B cell (primary cell): ENCODE data around the gene HHAT. TPM values are rescaled to one million over a fixed set of nuclear protein-coding genes. Genes with fewer than 3 reads are reported as not detected.

ENCODE experiments used
- ATAC-seq: fragments of 200-7000 bp; cut with Tn5 transposase; one replicate; pipeline ENCODE4 v1.10.0; 2021; ENCODE audit warnings: low read depth, mild to moderate bottlenecking, moderate number of reproducible peaks, moderate library complexity
- CTCF ChIA-PET: fragments of 350-600 bp; sonication (Branson Sonifier 250); formaldehyde crosslinking; loops from one replicate; lab custom pipeline; 2021; ENCODE audit warnings: antibody characterized with exemption, inconsistent platforms; lab: Charles Lee
- POLR2A ChIA-PET: fragments of 350-600 bp; sonication (Branson Sonifier 250); formaldehyde crosslinking; loops from one replicate; lab custom pipeline; 2021; ENCODE audit warnings: antibody characterized with exemption; lab: Charles Lee
- DNase-seq: peaks from one replicate; pipeline ENCODE4 v3.0.0; 2013
- H2AFZ ChIP-seq: 2 replicates; pipeline ENCODE4 v1.6.1; 2012; ENCODE audit warnings: mild to moderate bottlenecking, low read depth, low read length; ENCODE audit not compliant: insufficient read depth, poor library complexity, severe bottlenecking
- H3K27ac ChIP-seq, 2 donors: 1 replicate in 1 of 2; 2 replicates in 1 of 2; pipeline ENCODE4 v1.5.1; 2012 to 2013; ENCODE audit warnings: low read length in 2 of 2, mild to moderate bottlenecking in 2 of 2, moderate library complexity in 1 of 2
- H3K27me3 ChIP-seq, 4 experiments: fragments of 200-600 bp in 1 of 4; sonication (generic) in 1 of 4; replicated peaks in 1 of 4; 1 replicate in 2 of 4; 2 replicates in 2 of 4; pipeline versions ENCODE4 v1.6.1 to v1.7.0; 2013 to 2016; ENCODE audit warnings: low read length in 3 of 4, mild to moderate bottlenecking in 2 of 4, mixed read lengths in 1 of 4, moderate library complexity in 1 of 4; ENCODE audit not compliant: insufficient read depth in 4 of 4, control insufficient read depth in 3 of 4; ENCODE audit errors: control extremely low read depth in 1 of 4
- H3K36me3 ChIP-seq, 2 experiments: replicated peaks in 1 of 2; 1 replicate in 1 of 2; 2 replicates in 1 of 2; pipeline versions ENCODE4 v1.6.1 to v1.7.1; 2013; ENCODE audit warnings: low read length in 1 of 2; ENCODE audit not compliant: insufficient read depth in 2 of 2, control insufficient read depth in 1 of 2; ENCODE audit errors: control extremely low read depth in 1 of 2, extremely low read depth in 1 of 2
- H3K4me1 ChIP-seq, 2 donors: fragments of 200-600 bp in 1 of 2; sonication (generic) in 1 of 2; 1 replicate in 1 of 2; 2 replicates in 1 of 2; pipeline versions ENCODE4 v1.5.1 to v1.6.1; 2013 to 2017; ENCODE audit warnings: low read length in 2 of 2; ENCODE audit not compliant: control insufficient read depth in 2 of 2, insufficient read depth in 2 of 2
- H3K4me2 ChIP-seq: replicated peaks from 2 replicates; pipeline ENCODE3; 2012; ENCODE audit warnings: mild to moderate bottlenecking, low read depth, low read length; ENCODE audit not compliant: poor library complexity, severe bottlenecking
- H3K4me3 ChIP-seq, 5 experiments: fragments of 200-600 bp in 1 of 5; sonication (generic) in 1 of 5; 1 replicate in 3 of 5; 2 replicates in 2 of 5; pipeline versions ENCODE4 v1.5.1 to v1.7.0; 2011 to 2016; ENCODE audit warnings: low read length in 4 of 5, mild to moderate bottlenecking in 4 of 5, low read depth in 2 of 5, control low read depth in 1 of 5, moderate library complexity in 1 of 5; ENCODE audit not compliant: insufficient read depth in 1 of 5; ENCODE audit errors: control extremely low read depth in 1 of 5, extremely low read depth in 1 of 5
- H3K79me2 ChIP-seq: fragments of 200-600 bp; sonication (generic); one replicate; pipeline ENCODE4 v1.6.0; 2016; ENCODE audit warnings: low read length; ENCODE audit not compliant: control insufficient read depth, insufficient read depth
- H3K9ac ChIP-seq: fragments of 200-600 bp; sonication (generic); 2 replicates; pipeline ENCODE4 v1.6.1; 2017; ENCODE audit warnings: mild to moderate bottlenecking, low read length, moderate library complexity
- H3K9me3 ChIP-seq, 3 donors: one replicate each; pipeline versions ENCODE4 v1.6.1 to v1.7.1; 2013; ENCODE audit warnings: low read length in 2 of 3; ENCODE audit not compliant: control insufficient read depth in 2 of 3, insufficient read depth in 1 of 3; ENCODE audit errors: control extremely low read depth in 1 of 3
- H4K20me1 ChIP-seq: 2 replicates; pipeline ENCODE4 v1.6.0; 2012; ENCODE audit warnings: mild to moderate bottlenecking, low read length; ENCODE audit not compliant: insufficient read depth, control insufficient read depth, poor library complexity, severe bottlenecking
- H3K27ac Mint-ChIP-seq: one replicate; pipeline ENCODE4 v1.8.0; 2021; ENCODE audit warnings: mixed read lengths
- H3K27me3 Mint-ChIP-seq: one replicate; pipeline ENCODE4 v1.8.0; 2021; ENCODE audit warnings: mixed read lengths
- H3K4me1 Mint-ChIP-seq: one replicate; pipeline ENCODE4 v1.8.0; 2021; ENCODE audit warnings: mixed read lengths
- H3K4me3 Mint-ChIP-seq: one replicate; pipeline ENCODE4 v1.8.0; 2021; ENCODE audit warnings: mixed read lengths
- H3K9me3 Mint-ChIP-seq: one replicate; pipeline ENCODE4 v1.8.0; 2022; ENCODE audit warnings: mixed read lengths; ENCODE audit not compliant: insufficient read depth
- EZH2 ChIP-seq: IDR thresholded peaks from 2 replicates; pipeline ENCODE4 v1.6.1; 2012; ENCODE audit warnings: borderline replicate concordance, low read depth, mild to moderate bottlenecking, moderate library complexity, low read length; ENCODE audit not compliant: insufficient read depth, poor library complexity, severe bottlenecking
- WGBS: methylation state at CpG from one replicate; pipeline ENCODE4 v1.1.5; 2013; ENCODE audit warnings: missing lambda C conversion rate; ENCODE audit not compliant: insufficient coverage; 5-methylcytosine and 5-hydroxymethylcytosine counted together
- intact Hi-C: fragments of 100-400 bp; cut with micrococcal nuclease; formaldehyde crosslinking; loops from one replicate; pipeline ENCODE4 v1.10.0; 2022
- polyA plus RNA-seq: library from polyadenylated mRNA; depleted of rRNA; stranded (reverse); fragments of >200 nt; gene quantifications from 2 replicates; pipeline ENCODE4 v1.2.3, GENCODE V29; 2012
- total RNA-seq, 2 donors: library from RNA; stranded (reverse); fragments of 120-200 nt in 1 of 2; gene quantifications; 1 replicate in 1 of 2; 2 replicates in 1 of 2; pipeline versions ENCODE4 v1.2.3 to v1.2.4, GENCODE V29; 2013 to 2022
- TF ChIP-seq, protein P1 (sequence below): fragments of 200-600 bp; IDR thresholded peaks from one replicate; pipeline ENCODE4 v1.8.0; 2022; ENCODE audit warnings: antibody characterized with exemption, mild to moderate bottlenecking

Gene HHAT
- total and polyA plus RNA-seq, 2 donors (not counting 1 experiment from before 2014, with no cell fraction given), result 4.0 to 28.2 TPM

DNA sequence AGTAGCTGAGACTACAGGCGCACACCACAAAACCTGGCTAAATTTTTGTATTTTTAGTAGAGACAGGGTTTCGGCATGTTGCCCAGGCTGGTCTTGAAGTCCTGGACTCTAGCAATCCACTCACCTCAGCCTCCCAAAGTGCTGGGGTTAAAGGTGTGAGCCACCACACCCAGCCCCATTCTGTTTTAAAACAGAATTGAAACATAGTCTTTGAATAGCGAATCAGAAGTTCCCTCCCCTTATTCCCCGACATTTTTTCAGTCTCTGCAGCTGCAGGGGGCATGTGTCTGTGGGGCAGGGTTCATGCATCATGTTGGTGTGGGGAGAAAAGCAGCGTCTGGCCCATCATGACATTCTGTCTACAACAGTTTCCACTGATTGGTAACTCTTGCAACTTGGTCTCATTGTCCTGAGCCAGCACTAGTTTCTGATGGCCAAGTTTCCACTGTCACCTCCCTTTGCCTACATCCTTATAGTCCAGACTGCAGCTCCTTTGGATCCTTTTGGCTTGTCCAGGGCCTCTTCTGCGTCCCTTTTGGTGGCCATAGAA is 15.6 kb upstream of the HHAT start:
- H2AFZ ChIP-seq, result no peak overlapping the region
- H3K4me1 ChIP-seq, result peaks cover 3 to 13% of the 10 kb centered on the region in 2 donors
- TF ChIP-seq, protein P1, sequence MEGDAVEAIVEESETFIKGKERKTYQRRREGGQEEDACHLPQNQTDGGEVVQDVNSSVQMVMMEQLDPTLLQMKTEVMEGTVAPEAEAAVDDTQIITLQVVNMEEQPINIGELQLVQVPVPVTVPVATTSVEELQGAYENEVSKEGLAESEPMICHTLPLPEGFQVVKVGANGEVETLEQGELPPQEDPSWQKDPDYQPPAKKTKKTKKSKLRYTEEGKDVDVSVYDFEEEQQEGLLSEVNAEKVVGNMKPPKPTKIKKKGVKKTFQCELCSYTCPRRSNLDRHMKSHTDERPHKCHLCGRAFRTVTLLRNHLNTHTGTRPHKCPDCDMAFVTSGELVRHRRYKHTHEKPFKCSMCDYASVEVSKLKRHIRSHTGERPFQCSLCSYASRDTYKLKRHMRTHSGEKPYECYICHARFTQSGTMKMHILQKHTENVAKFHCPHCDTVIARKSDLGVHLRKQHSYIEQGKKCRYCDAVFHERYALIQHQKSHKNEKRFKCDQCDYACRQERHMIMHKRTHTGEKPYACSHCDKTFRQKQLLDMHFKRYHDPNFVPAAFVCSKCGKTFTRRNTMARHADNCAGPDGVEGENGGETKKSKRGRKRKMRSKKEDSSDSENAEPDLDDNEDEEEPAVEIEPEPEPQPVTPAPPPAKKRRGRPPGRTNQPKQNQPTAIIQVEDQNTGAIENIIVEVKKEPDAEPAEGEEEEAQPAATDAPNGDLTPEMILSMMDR, result no peak
- no peak for TF ChIP-seq EZH2
- Mint-ChIP-seq H3K27me3 (peaks cover 13% of the 10 kb centered on the region), H3K4me3 (no peak overlapping the region), H3K9me3 (no peaks in the 10 kb centered on the region), H3K4me1 (peaks cover 6% of the 10 kb centered on the region), H3K27ac (no peak overlapping the region)
- peaks cover 0 to 2% (median 0%) of the 10 kb centered on the region in 4 experiments for H3K27me3 ChIP-seq
- POLR2A ChIA-PET, result no interaction called here
- H3K36me3 ChIP-seq, result no peaks in the 10 kb centered on the region
- no peaks in the 10 kb centered on the region for H4K20me1 ChIP-seq
- ATAC-seq (no peak), DNase-seq (no peak)
- CTCF ChIA-PET, result interaction anchor here (0.7 to 2.3 kb wide), 3 partner anchors 20 to 458 kb away, joined by 3 to 14 read pairs (median 4); no protein-coding TSS in a partner anchor
- intact Hi-C loops, result loop anchor here (5.0 kb wide), 2 partner anchors 34 to 111 kb away; no protein-coding TSS in a partner anchor
- H3K9me3 ChIP-seq, result no peaks in the 10 kb centered on the region
- H3K27ac ChIP-seq, result no peak overlapping the region
- no peaks in the 10 kb centered on the region for H3K79me2 ChIP-seq
- H3K4me2 ChIP-seq, result no peak overlapping the region
- no peak overlapping the region for H3K9ac ChIP-seq
- 100% methylated on average over 2 of the region's 6 CpGs for WGBS
- no peak overlapping the region for H3K4me3 ChIP-seq

DNA sequence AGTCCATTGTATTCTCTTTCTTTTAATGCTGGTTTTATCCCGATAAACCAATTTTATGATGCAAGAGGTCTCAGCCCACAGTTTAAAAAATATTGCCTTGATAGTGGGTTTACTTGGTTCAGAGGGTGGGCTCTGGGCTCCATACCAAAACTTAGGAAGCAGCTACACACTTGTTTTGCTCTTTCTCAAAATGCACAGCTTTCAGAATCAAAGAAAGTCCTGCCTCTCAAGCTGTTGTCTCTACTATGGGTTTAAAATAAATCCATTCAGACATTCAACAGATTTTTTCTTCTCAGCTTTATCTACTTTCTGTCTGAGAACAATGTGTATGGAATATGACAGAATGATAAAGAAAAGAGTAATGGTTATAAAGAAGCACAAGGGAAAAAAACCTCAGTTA is 14.8 kb upstream of the HHAT start:
- intact Hi-C loops, result loop anchor here (5.0 kb wide), 2 partner anchors 33 to 112 kb away; no protein-coding TSS in a partner anchor
- DNase-seq, result no peak
- H3K9me3 Mint-ChIP-seq, result no peaks in the 10 kb centered on the region
- no peak overlapping the region for H3K27ac ChIP-seq
- H3K79me2 ChIP-seq, result no peaks in the 10 kb centered on the region
- H2AFZ ChIP-seq, result no peak overlapping the region
- ChIA-PET POLR2A (no interaction called here), CTCF (interaction anchor here (1.2 to 1.6 kb wide), 3 partner anchors 28 to 171 kb away, joined by 3 to 4 read pairs (median 4); no protein-coding TSS in a partner anchor)
- ATAC-seq, result no peak
- H4K20me1 ChIP-seq, result no peaks in the 10 kb centered on the region
- no CpG with 5 or more reads among the region's 1 CpG for WGBS
- H3K36me3 ChIP-seq, result no peaks in the 10 kb centered on the region
- no peaks in the 10 kb centered on the region for H3K9me3 ChIP-seq
- no peak overlapping the region for H3K4me2 ChIP-seq
- peaks cover 0 to 2% (median 0%) of the 10 kb centered on the region in 4 experiments for H3K27me3 ChIP-seq
- H3K4me1 ChIP-seq, result peaks cover 3 to 13% of the 10 kb centered on the region in 2 donors
- TF ChIP-seq, protein P1, result no peak
- TF ChIP-seq EZH2, result no peak
- H3K4me1 Mint-ChIP-seq, result peaks cover 6% of the 10 kb centered on the region
- H3K27me3 Mint-ChIP-seq, result peaks cover 16% of the 10 kb centered on the region
- no peak overlapping the region for H3K27ac Mint-ChIP-seq
- H3K4me3 ChIP-seq, result no peak overlapping the region
- H3K4me3 Mint-ChIP-seq, result no peak overlapping the region
- no peak overlapping the region for H3K9ac ChIP-seq
